H9 (cell line): ENCODE data around the gene PTPRJ. TPM values are rescaled to one million over a fixed set of nuclear protein-coding genes. Genes with fewer than 3 reads are reported as not detected.

Experiments used
- DNase-seq: peaks from one replicate; pipeline ENCODE4 v3.0.0-alpha.2; 2017
- H2AFZ ChIP-seq: one replicate; pipeline ENCODE4 v1.6.1; 2013; ENCODE audit warnings: mild to moderate bottlenecking, low read length, control low read depth, moderate library complexity
- H2AK5ac ChIP-seq: 2 replicates; pipeline ENCODE4 v1.6.1; 2013; ENCODE audit warnings: low read length, control low read depth, mixed read lengths; ENCODE audit not compliant: insufficient read length
- H2BK120ac ChIP-seq: one replicate; pipeline ENCODE4 v1.6.1; 2013; ENCODE audit warnings: low read depth, mild to moderate bottlenecking, low read length, control low read depth, inconsistent platforms; ENCODE audit not compliant: poor library complexity, severe bottlenecking
- H2BK12ac ChIP-seq: 2 replicates; pipeline ENCODE4 v1.6.1; 2013; ENCODE audit warnings: low read length, control low read depth, mixed read lengths, low read depth; ENCODE audit not compliant: insufficient read length
- H2BK15ac ChIP-seq: 2 replicates; pipeline ENCODE4 v1.6.1; 2013; ENCODE audit warnings: low read depth, low read length, control low read depth
- H2BK20ac ChIP-seq: one replicate; pipeline ENCODE4 v1.6.1; 2013; ENCODE audit warnings: low read depth, mild to moderate bottlenecking, low read length, control low read depth, inconsistent platforms; ENCODE audit not compliant: poor library complexity, severe bottlenecking
- H2BK5ac ChIP-seq: 2 replicates; pipeline ENCODE4 v1.6.1; 2013; ENCODE audit warnings: low read length, control low read depth, mixed read lengths; ENCODE audit not compliant: insufficient read length
- H3K14ac ChIP-seq: 2 replicates; pipeline ENCODE4 v1.6.1; 2013; ENCODE audit warnings: low read length, control low read depth; ENCODE audit not compliant: insufficient read depth
- H3K18ac ChIP-seq: 2 replicates; pipeline ENCODE4 v1.6.1; 2013; ENCODE audit warnings: low read depth, mild to moderate bottlenecking, mixed read lengths, low read length, control low read depth; ENCODE audit not compliant: insufficient read length
- H3K23ac ChIP-seq: 2 replicates; pipeline ENCODE4 v1.6.1; 2013; ENCODE audit warnings: low read length, control low read depth, mixed read lengths, low read depth; ENCODE audit not compliant: insufficient read length
- H3K23me2 ChIP-seq: 2 replicates; pipeline ENCODE4 v1.6.1; 2013; ENCODE audit warnings: low read depth, mild to moderate bottlenecking, mixed read lengths, low read length, control low read depth; ENCODE audit not compliant: insufficient read length, poor library complexity, severe bottlenecking
- H3K27ac ChIP-seq: 2 replicates; pipeline ENCODE4 v1.5.1; 2013; ENCODE audit warnings: low read length, control low read depth, mixed read lengths, low read depth; ENCODE audit not compliant: insufficient read length
- H3K27me3 ChIP-seq: 2 replicates; pipeline ENCODE4 v1.6.1; 2013; ENCODE audit warnings: low read length, control low read depth, inconsistent platforms; ENCODE audit not compliant: insufficient read depth
- H3K4ac ChIP-seq: 2 replicates; pipeline ENCODE4 v1.6.1; 2013; ENCODE audit warnings: low read depth, mild to moderate bottlenecking, control low read depth, inconsistent platforms, low read length, moderate library complexity
- H3K4me1 ChIP-seq: 2 replicates; pipeline ENCODE4 v1.6.1; 2013; ENCODE audit warnings: low read length, control low read depth, inconsistent platforms; ENCODE audit not compliant: insufficient read depth
- H3K4me2 ChIP-seq: 2 replicates; pipeline ENCODE4 v1.6.1; 2013; ENCODE audit warnings: low read length, control low read depth, mixed read lengths; ENCODE audit not compliant: insufficient read length, insufficient read depth
- H3K56ac ChIP-seq: 2 replicates; pipeline ENCODE4 v1.6.1; 2013; ENCODE audit warnings: low read depth, mild to moderate bottlenecking, mixed read lengths, low read length, control low read depth; ENCODE audit not compliant: insufficient read length
- H3K79me1 ChIP-seq: 2 replicates; pipeline ENCODE4 v1.6.1; 2013; ENCODE audit warnings: low read depth, mild to moderate bottlenecking, moderate library complexity, low read length, control low read depth, inconsistent platforms; ENCODE audit not compliant: insufficient read depth, poor library complexity, severe bottlenecking
- H3K79me2 ChIP-seq: 2 replicates; pipeline ENCODE4 v1.6.1; 2013; ENCODE audit warnings: low read length, control low read depth, inconsistent platforms; ENCODE audit not compliant: insufficient read depth
- H3K9ac ChIP-seq: 2 replicates; pipeline ENCODE4 v1.6.1; 2013; ENCODE audit warnings: low read length, control low read depth, mixed read lengths; ENCODE audit not compliant: insufficient read length; ENCODE audit errors: extremely low read depth
- H3K9me3 ChIP-seq: one replicate; pipeline ENCODE4 v1.6.1; 2013; ENCODE audit warnings: low read depth, low read length, inconsistent platforms; ENCODE audit not compliant: control insufficient read depth
- H3T11ph ChIP-seq: one replicate; pipeline ENCODE4 v1.6.1; 2013; ENCODE audit warnings: mild to moderate bottlenecking, low read length, control low read depth, inconsistent platforms
- H4K20me1 ChIP-seq: one replicate; pipeline ENCODE4 v1.6.1; 2013; ENCODE audit not compliant: control insufficient read depth, insufficient read length, insufficient read depth
- H4K5ac ChIP-seq: 2 replicates; pipeline ENCODE4 v1.6.1; 2013; ENCODE audit warnings: low read depth, mild to moderate bottlenecking, mixed read lengths, low read length, control low read depth; ENCODE audit not compliant: insufficient read length
- H4K8ac ChIP-seq: replicated peaks from 2 replicates; pipeline ENCODE4 v1.6.1; 2013; ENCODE audit warnings: low read length, control low read depth, mixed read lengths, low read depth; ENCODE audit not compliant: insufficient read length
- H4K91ac ChIP-seq: 2 replicates; pipeline ENCODE4 v1.6.1; 2013; ENCODE audit warnings: low read depth, mild to moderate bottlenecking, moderate library complexity, mixed read lengths, low read length, control low read depth; ENCODE audit not compliant: insufficient read length
- H3K27ac Mint-ChIP-seq, 3 experiments: 2 replicates in 2 of 3; 3 replicates in 1 of 3; pipeline ENCODE4 v1.8.0; 2020 to 2021; ENCODE audit warnings: mixed read lengths in 3 of 3, mild to moderate bottlenecking in 1 of 3, moderate library complexity in 1 of 3
- H3K27me3 Mint-ChIP-seq: 2 replicates; pipeline ENCODE4 v1.8.0; 2021; ENCODE audit warnings: low read depth, mild to moderate bottlenecking, moderate library complexity, mixed read lengths
- H3K36me3 Mint-ChIP-seq, 3 experiments: 2 replicates in 2 of 3; 3 replicates in 1 of 3; pipeline ENCODE4 v1.8.0; 2020 to 2021; ENCODE audit warnings: low read depth in 3 of 3, mixed read lengths in 3 of 3; ENCODE audit not compliant: insufficient read depth in 1 of 3
- H3K4me1 Mint-ChIP-seq, 2 experiments: 2 replicates each; pipeline ENCODE4 v1.8.0; 2020; ENCODE audit warnings: mixed read lengths in 2 of 2
- H3K4me3 Mint-ChIP-seq, 2 experiments: 2 replicates in 1 of 2; 3 replicates in 1 of 2; pipeline ENCODE4 v1.8.0; 2020 to 2021; ENCODE audit warnings: mild to moderate bottlenecking in 2 of 2, mixed read lengths in 2 of 2, moderate library complexity in 1 of 2
- H3K9me3 Mint-ChIP-seq, 2 experiments: 2 replicates in 1 of 2; 3 replicates in 1 of 2; pipeline ENCODE4 v1.8.0; 2020; ENCODE audit warnings: mild to moderate bottlenecking in 2 of 2, mixed read lengths in 2 of 2, moderate library complexity in 1 of 2
- WGBS: extraction: QIAGEN DNeasy Blood & Tissue Kit; methylation state at CpG from one replicate; pipeline ENCODE4 v1.1.7; 2013; ENCODE audit warnings: missing lambda C conversion rate, low lambda C conversion rate, mixed read lengths; ENCODE audit not compliant: insufficient read length; ENCODE audit errors: extremely low coverage; 5-methylcytosine and 5-hydroxymethylcytosine counted together
- total RNA-seq: library from RNA; stranded (reverse); gene quantifications from 2 replicates; pipeline ENCODE4 v1.2.1, GENCODE V29; 2021
- TF ChIP-seq, protein P1 (sequence below): fragments of 200-600 bp; sonication (generic); conservative IDR thresholded peaks from 3 replicates; pipeline ENCODE4 v1.8.0; 2021; ENCODE audit warnings: antibody characterized with exemption, mild to moderate bottlenecking

The PTPRJ gene
- total RNA-seq, 1 experiment from 2014 or later: 10.6 TPM

DNA sequence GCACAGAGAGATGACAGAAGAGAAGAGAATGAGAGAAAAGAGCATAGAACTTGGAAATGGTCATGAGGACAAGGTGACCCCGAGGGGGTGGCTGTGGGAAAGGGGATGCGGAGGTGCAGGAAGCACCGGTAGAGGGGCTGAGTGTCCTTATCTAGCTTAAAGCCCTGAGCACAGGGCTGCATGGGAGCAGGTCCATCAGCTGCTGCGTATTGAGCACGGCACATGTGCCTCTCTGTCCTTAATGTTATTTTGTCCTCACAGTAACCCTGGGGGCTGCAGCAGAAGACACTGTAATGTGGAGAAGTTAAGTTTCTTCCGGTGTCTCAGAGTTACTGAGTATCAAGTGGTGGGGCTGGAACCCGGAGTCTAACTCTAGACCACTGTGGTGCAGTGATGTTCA, 141.9 kb downstream of the PTPRJ start:
- no peaks in the 10 kb centered on the region for H3K9me3 ChIP-seq
- Mint-ChIP-seq H3K4me3 (no peak overlapping the region), H3K27ac (no peak overlapping the region), H3K9me3 (no peaks in the 10 kb centered on the region), H3K4me1 (peaks cover 7 to 9% of the 10 kb centered on the region in 2 experiments), H3K27me3 (no peaks in the 10 kb centered on the region), H3K36me3 (peaks cover 3 to 8% (median 5%) of the 10 kb centered on the region in 3 experiments; a peak in 5 of 7 replicates)
- H2BK20ac ChIP-seq: no peak overlapping the region
- no peak overlapping the region for H4K5ac ChIP-seq
- H3T11ph ChIP-seq: no peak overlapping the region
- no peaks in the 10 kb centered on the region for H4K20me1 ChIP-seq
- H3K9ac ChIP-seq: no peak overlapping the region
- H4K8ac ChIP-seq: no peak overlapping the region
- TF ChIP-seq, protein P1, sequence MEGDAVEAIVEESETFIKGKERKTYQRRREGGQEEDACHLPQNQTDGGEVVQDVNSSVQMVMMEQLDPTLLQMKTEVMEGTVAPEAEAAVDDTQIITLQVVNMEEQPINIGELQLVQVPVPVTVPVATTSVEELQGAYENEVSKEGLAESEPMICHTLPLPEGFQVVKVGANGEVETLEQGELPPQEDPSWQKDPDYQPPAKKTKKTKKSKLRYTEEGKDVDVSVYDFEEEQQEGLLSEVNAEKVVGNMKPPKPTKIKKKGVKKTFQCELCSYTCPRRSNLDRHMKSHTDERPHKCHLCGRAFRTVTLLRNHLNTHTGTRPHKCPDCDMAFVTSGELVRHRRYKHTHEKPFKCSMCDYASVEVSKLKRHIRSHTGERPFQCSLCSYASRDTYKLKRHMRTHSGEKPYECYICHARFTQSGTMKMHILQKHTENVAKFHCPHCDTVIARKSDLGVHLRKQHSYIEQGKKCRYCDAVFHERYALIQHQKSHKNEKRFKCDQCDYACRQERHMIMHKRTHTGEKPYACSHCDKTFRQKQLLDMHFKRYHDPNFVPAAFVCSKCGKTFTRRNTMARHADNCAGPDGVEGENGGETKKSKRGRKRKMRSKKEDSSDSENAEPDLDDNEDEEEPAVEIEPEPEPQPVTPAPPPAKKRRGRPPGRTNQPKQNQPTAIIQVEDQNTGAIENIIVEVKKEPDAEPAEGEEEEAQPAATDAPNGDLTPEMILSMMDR: no peak
- no peak for DNase-seq
- no peak overlapping the region for H3K23ac ChIP-seq
- H4K91ac ChIP-seq: no peak overlapping the region
- H3K4me2 ChIP-seq: no peak overlapping the region
- no peak overlapping the region for H3K4ac ChIP-seq
- H3K79me2 ChIP-seq: no peaks in the 10 kb centered on the region
- no peak overlapping the region for H3K14ac ChIP-seq
- no peak overlapping the region for H2BK15ac ChIP-seq
- H3K27me3 ChIP-seq: no peaks in the 10 kb centered on the region
- H3K4me1 ChIP-seq: no peaks in the 10 kb centered on the region
- H2BK12ac ChIP-seq: no peak overlapping the region
- no peak overlapping the region for H2AFZ ChIP-seq
- no peaks in the 10 kb centered on the region for H3K79me1 ChIP-seq
- H3K27ac ChIP-seq: no peak overlapping the region
- no peak overlapping the region for H2BK120ac ChIP-seq
- no peak overlapping the region for H2AK5ac ChIP-seq
- no peak overlapping the region for H2BK5ac ChIP-seq
- H3K56ac ChIP-seq: no peak overlapping the region
- WGBS: no CpG with 5 or more reads among the region's 7 CpGs
- H3K23me2 ChIP-seq: no peaks in the 10 kb centered on the region
- no peak overlapping the region for H3K18ac ChIP-seq
